HEK293 (cell line): ENCODE data around the gene MMP11.
A peak's percentile ranks its signal among the peaks of the same experiment; 100 is the strongest.

Experiments
- CTCF ChIA-PET: fragments of 350-600 bp; formaldehyde crosslinking; extraction: SDS; loops from one replicate; lab custom pipeline; 2021; ENCODE audit warnings: antibody characterized with exemption; lab: Yijun Ruan, JAX
- POLR2A ChIA-PET: fragments of 300-600 bp; formaldehyde crosslinking; extraction: SDS; loops from one replicate; lab custom pipeline; 2020; ENCODE audit warnings: antibody characterized with exemption, inconsistent platforms; lab: Yijun Ruan, JAX
- H3K27ac ChIP-seq: fragments of 200-500 bp; sonication (Bioruptor generic); 2 replicates; pipeline ENCODE4 v1.5.1; 2014; ENCODE audit warnings: low read depth, low read length, control low read depth, inconsistent platforms; ENCODE audit errors: extremely low read depth
- H3K36me3 ChIP-seq, 2 experiments: fragments of 200-500 bp in 1 of 2; sonication (Bioruptor generic) in 1 of 2; 1 replicate in 1 of 2; 2 replicates in 1 of 2; pipeline ENCODE4 v1.5.1; 2014 to 2017; ENCODE audit warnings: inconsistent platforms in 2 of 2, low read length in 2 of 2; ENCODE audit not compliant: control insufficient read depth in 2 of 2, insufficient read depth in 1 of 2
- H3K4me1 ChIP-seq: fragments of 200-500 bp; sonication (Bioruptor generic); 2 replicates; pipeline ENCODE4 v1.5.1; 2014; ENCODE audit warnings: mild to moderate bottlenecking, low read length, inconsistent platforms; ENCODE audit not compliant: control insufficient read depth, insufficient read depth
- H3K4me3 ChIP-seq: 2 replicates; pipeline ENCODE4 v1.5.1; 2011; ENCODE audit warnings: low read depth, mild to moderate bottlenecking, control low read depth, low read length, moderate library complexity
- H3K9me3 ChIP-seq: fragments of 200-500 bp; sonication (Bioruptor generic); 2 replicates; pipeline ENCODE4 v1.5.1; 2014; ENCODE audit warnings: low read depth, low read length, inconsistent platforms; ENCODE audit not compliant: control insufficient read depth, insufficient read depth
- BCL6B ChIP-seq: fragments of 450-650 bp; formaldehyde crosslinking; IDR thresholded peaks from 2 replicates; pipeline ENCODE4 v1.5.1; 2017; ENCODE audit warnings: missing biosample characterization, missing genetic modification characterization
- KLF10 ChIP-seq: fragments of 450-650 bp; IDR thresholded peaks from 2 replicates; pipeline ENCODE4 v1.5.1; 2018; ENCODE audit warnings: missing biosample characterization, mild to moderate bottlenecking, missing genetic modification characterization
- MEIS1 ChIP-seq: sonication (generic); formaldehyde crosslinking; IDR thresholded peaks from 2 replicates; pipeline ENCODE4 v1.8.1; 2022; ENCODE audit warnings: missing genetic modification reagents, mild to moderate bottlenecking, borderline replicate concordance
- PRDM10 ChIP-seq: fragments of 450-650 bp; formaldehyde crosslinking; IDR thresholded peaks from 2 replicates; pipeline ENCODE4 v1.5.1; 2016; ENCODE audit warnings: missing biosample characterization, missing genetic modification characterization
- REPIN1 ChIP-seq: fragments of 450-650 bp; formaldehyde crosslinking; IDR thresholded peaks from 2 replicates; pipeline ENCODE4 v1.5.1; 2017; ENCODE audit warnings: missing biosample characterization, missing genetic modification characterization, low read depth
- SCRT1 ChIP-seq: fragments of 450-650 bp; formaldehyde crosslinking; IDR thresholded peaks from 2 replicates; pipeline ENCODE4 v1.5.1; 2016; ENCODE audit warnings: missing biosample characterization, missing genetic modification characterization, borderline replicate concordance
- SP3 ChIP-seq: fragments of 450-650 bp; formaldehyde crosslinking; IDR thresholded peaks from 2 replicates; pipeline ENCODE4 v1.5.1; 2016; ENCODE audit warnings: missing biosample characterization, missing genetic modification characterization
- ZBTB17 ChIP-seq: fragments of 450-650 bp; formaldehyde crosslinking; IDR thresholded peaks from 2 replicates; pipeline ENCODE4 v1.5.1; 2016; ENCODE audit warnings: missing biosample characterization, missing genetic modification characterization
- ZBTB20 ChIP-seq: fragments of 450-650 bp; formaldehyde crosslinking; IDR thresholded peaks from 2 replicates; pipeline ENCODE4 v1.5.1; 2016; ENCODE audit warnings: missing biosample characterization, missing genetic modification characterization
- ZBTB21 ChIP-seq: fragments of 450-650 bp; formaldehyde crosslinking; IDR thresholded peaks from 2 replicates; pipeline ENCODE4 v1.5.1; 2017; ENCODE audit warnings: missing biosample characterization, missing genetic modification characterization
- ZBTB48 ChIP-seq: fragments of 450-650 bp; formaldehyde crosslinking; IDR thresholded peaks from 2 replicates; pipeline ENCODE4 v1.5.1; 2016; ENCODE audit warnings: missing biosample characterization, missing genetic modification characterization
- ZBTB7A ChIP-seq: fragments of 450-650 bp; formaldehyde crosslinking; IDR thresholded peaks from 2 replicates; pipeline ENCODE4 v1.5.1; 2016; ENCODE audit warnings: low read depth, missing biosample characterization, missing genetic modification characterization
- ZNF146 ChIP-seq: fragments of 450-650 bp; formaldehyde crosslinking; IDR thresholded peaks from 2 replicates; pipeline ENCODE4 v1.5.1; 2016; ENCODE audit warnings: missing biosample characterization, missing genetic modification characterization
- ZNF223 ChIP-seq: fragments of 450-650 bp; formaldehyde crosslinking; IDR thresholded peaks from 2 replicates; pipeline ENCODE4 v1.5.1; 2016; ENCODE audit warnings: missing biosample characterization, missing genetic modification characterization
- ZNF274 ChIP-seq, 2 experiments: fragments of 200-500 bp in 1 of 2; fragments of 450-650 bp in 1 of 2; sonication (Bioruptor generic) in 1 of 2; formaldehyde crosslinking in 1 of 2; IDR thresholded peaks; 2 replicates each; pipeline versions ENCODE4 v1.5.1 to v1.6.1; 2014 to 2016; ENCODE audit warnings: borderline replicate concordance in 1 of 2, inconsistent platforms in 1 of 2, low read length in 1 of 2, missing biosample characterization in 1 of 2, missing genetic modification characterization in 1 of 2
- ZNF37A ChIP-seq: fragments of 450-650 bp; IDR thresholded peaks from 2 replicates; pipeline ENCODE4 v1.5.1; 2018; ENCODE audit warnings: missing biosample characterization, missing genetic modification characterization
- ZNF398 ChIP-seq: fragments of 450-650 bp; formaldehyde crosslinking; IDR thresholded peaks from 2 replicates; pipeline ENCODE4 v1.5.1; 2017; ENCODE audit warnings: missing biosample characterization, missing genetic modification characterization
- ZNF433 ChIP-seq: fragments of 450-650 bp; formaldehyde crosslinking; IDR thresholded peaks from 2 replicates; pipeline ENCODE4 v1.5.1; 2016; ENCODE audit warnings: missing biosample characterization, missing genetic modification characterization, low read depth
- ZNF501 ChIP-seq: fragments of 450-650 bp; formaldehyde crosslinking; IDR thresholded peaks from 2 replicates; pipeline ENCODE4 v1.5.1; 2016; ENCODE audit warnings: missing biosample characterization, missing genetic modification characterization
- ZNF521 ChIP-seq: fragments of 450-650 bp; formaldehyde crosslinking; IDR thresholded peaks from 2 replicates; pipeline ENCODE4 v1.5.1; 2017; ENCODE audit warnings: missing biosample characterization, mild to moderate bottlenecking, missing genetic modification characterization
- ZNF585B ChIP-seq: fragments of 450-650 bp; formaldehyde crosslinking; IDR thresholded peaks from 2 replicates; pipeline ENCODE4 v1.5.1; 2016; ENCODE audit warnings: missing biosample characterization, missing genetic modification characterization
- ZNF610 ChIP-seq: fragments of 450-650 bp; formaldehyde crosslinking; IDR thresholded peaks from 2 replicates; pipeline ENCODE4 v1.5.1; 2016; ENCODE audit warnings: missing biosample characterization, missing genetic modification characterization, borderline replicate concordance
- ZNF623 ChIP-seq: fragments of 450-650 bp; formaldehyde crosslinking; IDR thresholded peaks from 2 replicates; pipeline ENCODE4 v1.5.1; 2016; ENCODE audit warnings: missing biosample characterization, missing genetic modification characterization
- ZNF658 ChIP-seq: fragments of 450-650 bp; formaldehyde crosslinking; IDR thresholded peaks from 2 replicates; pipeline ENCODE4; 2016; ENCODE audit warnings: missing biosample characterization, missing genetic modification characterization
- ZNF660 ChIP-seq: fragments of 450-650 bp; IDR thresholded peaks from 2 replicates; pipeline ENCODE4 v1.5.1; 2018; ENCODE audit warnings: missing biosample characterization, mild to moderate bottlenecking, missing genetic modification characterization
- ZNF747 ChIP-seq: fragments of 450-650 bp; formaldehyde crosslinking; IDR thresholded peaks from 2 replicates; pipeline ENCODE4 v1.5.1; 2016; ENCODE audit warnings: missing biosample characterization, missing genetic modification characterization
- ZNF768 ChIP-seq: fragments of 450-650 bp; formaldehyde crosslinking; IDR thresholded peaks from 2 replicates; pipeline ENCODE4 v1.5.1; 2018; ENCODE audit warnings: missing biosample characterization, mild to moderate bottlenecking, missing genetic modification characterization
- ZSCAN30 ChIP-seq: fragments of 450-650 bp; IDR thresholded peaks from 2 replicates; pipeline ENCODE4 v1.5.1; 2018; ENCODE audit warnings: missing biosample characterization, mild to moderate bottlenecking, missing genetic modification characterization, moderate library complexity
- TF ChIP-seq, protein P1 (sequence below): fragments of 450-650 bp; formaldehyde crosslinking; IDR thresholded peaks from 2 replicates; pipeline ENCODE4 v1.5.0; 2017; ENCODE audit warnings: missing biosample characterization, missing genetic modification characterization, borderline replicate concordance

Gene MMP11

DNA sequence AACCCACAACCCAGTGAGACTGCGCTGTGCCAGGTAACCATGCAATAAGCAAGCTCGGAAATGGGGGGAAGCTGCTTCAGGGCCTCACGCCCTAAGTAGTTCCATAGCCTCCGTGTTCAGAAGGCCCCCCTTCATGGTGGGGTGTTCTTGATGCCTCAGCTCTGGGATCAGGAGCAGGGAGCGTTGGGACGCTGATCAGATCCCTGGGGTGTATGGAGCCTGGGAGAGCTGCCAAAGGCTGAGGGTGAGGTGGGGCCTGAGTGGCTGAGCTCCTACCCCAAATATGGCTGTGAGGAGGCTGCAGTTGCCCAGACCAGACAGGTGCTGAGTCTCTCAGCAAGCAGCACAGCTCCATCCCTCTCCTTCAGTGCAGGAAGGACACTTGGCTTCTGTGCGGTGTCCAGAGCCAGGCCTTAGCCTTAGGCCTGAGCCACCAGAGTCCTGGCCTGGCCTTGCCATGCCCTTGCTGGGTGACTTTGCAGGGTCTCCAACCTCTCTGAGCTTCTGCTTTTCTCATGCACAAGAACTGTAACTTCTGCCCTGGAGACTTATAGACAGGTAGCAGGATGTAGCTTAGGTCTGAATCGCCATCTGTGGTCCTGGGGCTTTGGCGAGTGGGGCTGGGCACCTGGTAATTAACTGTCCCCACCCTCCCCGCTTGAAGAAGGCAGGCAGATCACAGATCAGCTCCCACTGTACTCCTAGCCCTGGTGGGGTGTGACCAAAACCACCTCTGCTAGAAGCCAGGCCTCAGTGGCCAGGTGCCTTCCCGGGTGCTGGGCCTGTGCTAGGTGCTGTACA, 5.3 kb downstream of the MMP11 start:
- Histone ChIP-seq H3K4me3 (no peak overlapping the region), H3K27ac (no peak overlapping the region), H3K4me1 (no peaks in the 10 kb centered on the region; the same call in 1 of the 2 replicates)
- POLR2A ChIA-PET, result interaction anchor here (0.8 to 2.1 kb wide), 3 partner anchors 10 to 136 kb away, joined by 3 to 6 read pairs (median 4); partner anchors contain the start of gene CHCHD10
- TF ChIP-seq ZNF146, result no peak
- TF ChIP-seq ZNF398, result no peak
- no peak for TF ChIP-seq REPIN1 (tag by site-specific recombination)
- TF ChIP-seq ZNF585B (tag by site-specific recombination), result no peak
- TF ChIP-seq ZNF623 (tag by site-specific recombination), result no peak
- no peak for TF ChIP-seq ZSCAN30 (tag by site-specific recombination)
- TF ChIP-seq BCL6B (tag by site-specific recombination), result no peak
- TF ChIP-seq SP3 (tag by site-specific recombination), result no peak
- no peak for TF ChIP-seq ZNF658 (tag by site-specific recombination)
- no peak for TF ChIP-seq ZBTB7A (tag by site-specific recombination)
- TF ChIP-seq ZNF274 (IDR thresholded peaks at IDR 0.05; ENCODE audit: low read length), result no peak
- no peak for TF ChIP-seq ZNF274 (tag by site-specific recombination; IDR thresholded peaks at IDR 0.05; ENCODE audit: borderline replicate concordance)
- peak; percentile 86 for TF ChIP-seq ZBTB17 (tag by site-specific recombination)
- TF ChIP-seq ZBTB48 (tag by site-specific recombination), result peak; percentile 91
- no peak for TF ChIP-seq ZNF521
- TF ChIP-seq PRDM10, result peak; percentile 35; the same call in 1 of the 2 replicates
- no peak for TF ChIP-seq ZNF37A (tag by site-specific recombination)
- TF ChIP-seq KLF10, result no peak
- TF ChIP-seq ZNF223 (tag by site-specific recombination), result no peak
- TF ChIP-seq ZNF747 (tag by site-specific recombination), result no peak
- no peak for TF ChIP-seq ZBTB20
- TF ChIP-seq ZNF501 (tag by site-specific recombination), result no peak
- TF ChIP-seq, protein P1, sequence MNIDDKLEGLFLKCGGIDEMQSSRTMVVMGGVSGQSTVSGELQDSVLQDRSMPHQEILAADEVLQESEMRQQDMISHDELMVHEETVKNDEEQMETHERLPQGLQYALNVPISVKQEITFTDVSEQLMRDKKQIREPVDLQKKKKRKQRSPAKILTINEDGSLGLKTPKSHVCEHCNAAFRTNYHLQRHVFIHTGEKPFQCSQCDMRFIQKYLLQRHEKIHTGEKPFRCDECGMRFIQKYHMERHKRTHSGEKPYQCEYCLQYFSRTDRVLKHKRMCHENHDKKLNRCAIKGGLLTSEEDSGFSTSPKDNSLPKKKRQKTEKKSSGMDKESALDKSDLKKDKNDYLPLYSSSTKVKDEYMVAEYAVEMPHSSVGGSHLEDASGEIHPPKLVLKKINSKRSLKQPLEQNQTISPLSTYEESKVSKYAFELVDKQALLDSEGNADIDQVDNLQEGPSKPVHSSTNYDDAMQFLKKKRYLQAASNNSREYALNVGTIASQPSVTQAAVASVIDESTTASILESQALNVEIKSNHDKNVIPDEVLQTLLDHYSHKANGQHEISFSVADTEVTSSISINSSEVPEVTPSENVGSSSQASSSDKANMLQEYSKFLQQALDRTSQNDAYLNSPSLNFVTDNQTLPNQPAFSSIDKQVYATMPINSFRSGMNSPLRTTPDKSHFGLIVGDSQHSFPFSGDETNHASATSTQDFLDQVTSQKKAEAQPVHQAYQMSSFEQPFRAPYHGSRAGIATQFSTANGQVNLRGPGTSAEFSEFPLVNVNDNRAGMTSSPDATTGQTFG (tag by site-specific recombination), result no peak
- TF ChIP-seq ZBTB21, result no peak
- no peak for TF ChIP-seq MEIS1 (CRISPR knock-in tag)
- no peak for TF ChIP-seq ZNF433 (tag by site-specific recombination)
- no peak for TF ChIP-seq SCRT1 (tag by site-specific recombination)
- no peak for TF ChIP-seq ZNF610 (tag by site-specific recombination)
- no peak for TF ChIP-seq ZNF660 (tag by site-specific recombination)
- TF ChIP-seq ZNF768, result peak; percentile 84; the same call in 1 of the 2 replicates
- TF ChIP-seq, all 188 proteins: peak for 4
- Histone ChIP-seq H3K9me3 (no peaks in the 10 kb centered on the region), H3K36me3 (no peaks in the 10 kb centered on the region)
- CTCF ChIA-PET, result interaction anchor here (0.7 to 1.1 kb wide), 2 partner anchors 72 to 94 kb away, joined by 3 to 4 read pairs; no protein-coding TSS in a partner anchor
